GM12872 (cell line): Measurements from ENCODE around the gene CAP1.

Experiments used
- TF ChIP-seq, protein P1 (sequence below): IDR thresholded peaks from 3 replicates; pipeline ENCODE4 v1.5.1; 2011; ENCODE audit warnings: low read depth, mild to moderate bottlenecking, low read length, moderate library complexity; ENCODE audit not compliant: insufficient read depth

Gene CAP1

GRCh38 chr1:40064797-40065499, 24.4 kb downstream of the CAP1 start:
- TF ChIP-seq, protein P1, sequence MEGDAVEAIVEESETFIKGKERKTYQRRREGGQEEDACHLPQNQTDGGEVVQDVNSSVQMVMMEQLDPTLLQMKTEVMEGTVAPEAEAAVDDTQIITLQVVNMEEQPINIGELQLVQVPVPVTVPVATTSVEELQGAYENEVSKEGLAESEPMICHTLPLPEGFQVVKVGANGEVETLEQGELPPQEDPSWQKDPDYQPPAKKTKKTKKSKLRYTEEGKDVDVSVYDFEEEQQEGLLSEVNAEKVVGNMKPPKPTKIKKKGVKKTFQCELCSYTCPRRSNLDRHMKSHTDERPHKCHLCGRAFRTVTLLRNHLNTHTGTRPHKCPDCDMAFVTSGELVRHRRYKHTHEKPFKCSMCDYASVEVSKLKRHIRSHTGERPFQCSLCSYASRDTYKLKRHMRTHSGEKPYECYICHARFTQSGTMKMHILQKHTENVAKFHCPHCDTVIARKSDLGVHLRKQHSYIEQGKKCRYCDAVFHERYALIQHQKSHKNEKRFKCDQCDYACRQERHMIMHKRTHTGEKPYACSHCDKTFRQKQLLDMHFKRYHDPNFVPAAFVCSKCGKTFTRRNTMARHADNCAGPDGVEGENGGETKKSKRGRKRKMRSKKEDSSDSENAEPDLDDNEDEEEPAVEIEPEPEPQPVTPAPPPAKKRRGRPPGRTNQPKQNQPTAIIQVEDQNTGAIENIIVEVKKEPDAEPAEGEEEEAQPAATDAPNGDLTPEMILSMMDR, result no peak

- TF ChIP-seq, protein P1, result no peak
Observed at GRCh38 chr1:40067023-40067422, 26.5 kb downstream of the CAP1 start.

DNA sequence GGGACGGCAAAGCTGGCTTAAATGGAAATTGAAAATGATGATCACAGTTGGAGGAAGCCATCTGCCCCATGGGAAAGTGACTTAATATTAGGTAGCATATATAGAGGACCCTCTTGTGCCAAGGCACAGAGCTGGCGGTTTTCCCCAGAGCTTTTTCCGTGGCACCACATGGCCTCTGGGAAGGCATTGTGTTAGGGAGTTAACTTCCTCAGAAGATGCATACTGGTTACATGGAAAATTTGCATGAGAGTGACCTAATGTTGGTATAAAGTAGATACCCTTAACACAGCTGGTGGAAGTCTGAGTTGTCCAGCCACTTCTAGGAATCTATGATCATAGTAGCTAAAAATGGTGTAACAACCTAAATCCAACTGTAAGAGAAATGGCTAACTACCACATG, 27.3 kb downstream of the CAP1 start:
- TF ChIP-seq, protein P1, result no peak

- TF ChIP-seq, protein P1, result no peak
Observed at GRCh38 chr1:40072142-40072541, 31.6 kb downstream of the CAP1 start.

- TF ChIP-seq, protein P1, result no peak
Observed at GRCh38 chr1:40073062-40073461, 32.5 kb downstream of the CAP1 start.

DNA sequence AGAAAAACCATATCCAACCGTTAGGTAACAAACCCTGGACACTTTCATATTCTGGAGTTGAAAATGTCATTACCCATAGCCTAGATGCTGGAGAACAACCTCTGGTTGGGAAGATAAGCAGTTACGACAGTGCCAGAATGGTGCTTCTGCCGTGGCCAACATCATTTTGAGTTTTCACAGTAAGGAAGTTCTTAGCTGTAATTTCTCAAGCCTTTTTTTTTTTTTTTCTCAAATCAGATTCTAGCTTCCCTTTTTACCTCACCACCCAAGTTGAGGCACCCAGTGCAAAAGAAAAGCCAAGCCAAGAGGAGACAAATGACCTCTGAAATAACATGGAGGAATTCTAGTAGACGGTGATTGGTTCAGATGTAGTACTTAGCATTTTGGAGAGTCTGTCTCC, 34.7 kb downstream of the CAP1 start:
- TF ChIP-seq, protein P1, result no peak

DNA sequence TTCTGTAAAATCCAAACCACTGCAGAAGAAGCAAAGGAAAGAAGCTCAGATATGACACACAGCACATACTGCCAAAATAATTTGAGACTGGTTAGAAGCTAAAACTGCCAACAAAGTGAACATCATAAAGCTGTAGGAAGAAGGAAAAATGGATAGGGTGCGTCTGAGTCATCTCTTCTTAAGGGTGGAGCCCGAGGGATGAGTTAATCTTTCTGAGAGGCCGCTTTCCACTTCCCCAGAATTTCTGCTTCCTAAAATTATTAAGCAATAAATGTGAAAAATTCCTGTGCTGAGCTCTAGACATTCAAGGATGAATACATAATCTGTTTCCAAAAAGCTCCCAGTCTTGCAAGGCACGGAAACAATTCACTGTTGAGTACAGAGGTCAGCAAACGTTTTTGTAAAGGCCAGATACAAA, 36.4 kb downstream of the CAP1 start:
- TF ChIP-seq, protein P1, result no peak
